GM21529 (cell line): ENCODE measurements around the gene RYR3.

Experiments used
- ATAC-seq: cut with Tn5 transposase; IDR thresholded peaks from one replicate; pipeline ENCODE4 v1.9.1; 2021; ENCODE audit not compliant: unreplicated experiment

Gene RYR3

GRCh38 chr15:33500432-33501195 lies 189.8 kb downstream of the RYR3 start:
- ATAC-seq: no peak

- no peak for ATAC-seq
These were observed 192.9 kb downstream of the RYR3 start for GRCh38 chr15:33503681-33504080.

GRCh38 chr15:33506781-33507296 lies 196.1 kb downstream of the RYR3 start:
- ATAC-seq: no peak

GRCh38 chr15:33508703-33509102 lies 197.9 kb downstream of the RYR3 start:
- no peak for ATAC-seq

GRCh38 chr15:33515121-33515520 lies 204.4 kb downstream of the RYR3 start:
- no peak for ATAC-seq

GRCh38 chr15:33516563-33516962 lies 205.8 kb downstream of the RYR3 start:
- no peak for ATAC-seq

GRCh38 chr15:33517944-33518343 lies 207.2 kb downstream of the RYR3 start:
- ATAC-seq: no peak

- ATAC-seq: no peak
These were observed 207.7 kb downstream of the RYR3 start for GRCh38 chr15:33518421-33518820.

GRCh38 chr15:33524274-33524673 lies 213.5 kb downstream of the RYR3 start:
- ATAC-seq: no peak

- ATAC-seq: no peak
These were observed 215.8 kb downstream of the RYR3 start for GRCh38 chr15:33526532-33526931.

- ATAC-seq: no peak
These were observed 222.4 kb downstream of the RYR3 start for GRCh38 chr15:33533197-33533596.

- ATAC-seq: no peak
These were observed 223.9 kb downstream of the RYR3 start for GRCh38 chr15:33534642-33535041.

GRCh38 chr15:33535135-33535534 lies 224.4 kb downstream of the RYR3 start:
- no peak for ATAC-seq

GRCh38 chr15:33539825-33540573 lies 229.2 kb downstream of the RYR3 start:
- ATAC-seq: no peak

- no peak for ATAC-seq
These were observed 233.2 kb downstream of the RYR3 start for GRCh38 chr15:33543957-33544356.

- ATAC-seq: no peak
These were observed 235.1 kb downstream of the RYR3 start for GRCh38 chr15:33545866-33546265.

GRCh38 chr15:33547876-33548275 lies 237.1 kb downstream of the RYR3 start:
- no peak for ATAC-seq

GRCh38 chr15:33551860-33552259 lies 241.1 kb downstream of the RYR3 start:
- ATAC-seq: no peak

GRCh38 chr15:33553157-33553556 lies 242.4 kb downstream of the RYR3 start:
- no peak for ATAC-seq

- no peak for ATAC-seq
These were observed 248.6 kb downstream of the RYR3 start for GRCh38 chr15:33559207-33559890.

GRCh38 chr15:33561407-33561806 lies 250.6 kb downstream of the RYR3 start:
- ATAC-seq: no peak

- ATAC-seq: no peak
These were observed 251.2 kb downstream of the RYR3 start for GRCh38 chr15:33561967-33562366.
